22Rv1 (cell line): ENCODE measurements around the gene TRIM63.

ENCODE experiments used
- ZFX ChIP-seq: fragments of 450-650 bp; IDR thresholded peaks from 2 replicates; pipeline ENCODE4 v1.6.1; 2017; ENCODE audit warnings: antibody characterized with exemption, borderline replicate concordance
- TF ChIP-seq, protein P1 (sequence below): fragments of 450-650 bp; IDR thresholded peaks from 2 replicates; pipeline ENCODE4 v1.5.1; 2017; ENCODE audit warnings: mild to moderate bottlenecking

DNA sequence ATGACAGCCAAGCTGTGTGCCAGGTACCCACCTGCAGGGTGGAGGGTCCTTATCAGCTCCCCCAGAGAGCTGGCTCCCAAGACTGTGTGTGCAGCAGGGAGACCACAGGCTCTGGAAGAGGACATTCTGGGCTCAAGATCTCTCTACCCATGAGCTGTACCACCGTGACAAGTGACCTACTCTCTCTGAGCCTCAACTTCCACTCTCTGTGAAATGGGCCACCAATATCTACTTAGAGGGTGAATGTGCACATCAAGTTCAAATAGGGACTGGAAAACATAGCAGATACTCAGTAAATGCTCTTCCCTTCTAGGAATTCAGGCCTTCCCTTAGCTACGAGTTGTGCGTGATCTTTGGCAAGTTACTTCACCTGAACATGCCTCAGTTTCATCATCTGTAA is 23.0 kb downstream of the TRIM63 start:
- TF ChIP-seq, protein P1, sequence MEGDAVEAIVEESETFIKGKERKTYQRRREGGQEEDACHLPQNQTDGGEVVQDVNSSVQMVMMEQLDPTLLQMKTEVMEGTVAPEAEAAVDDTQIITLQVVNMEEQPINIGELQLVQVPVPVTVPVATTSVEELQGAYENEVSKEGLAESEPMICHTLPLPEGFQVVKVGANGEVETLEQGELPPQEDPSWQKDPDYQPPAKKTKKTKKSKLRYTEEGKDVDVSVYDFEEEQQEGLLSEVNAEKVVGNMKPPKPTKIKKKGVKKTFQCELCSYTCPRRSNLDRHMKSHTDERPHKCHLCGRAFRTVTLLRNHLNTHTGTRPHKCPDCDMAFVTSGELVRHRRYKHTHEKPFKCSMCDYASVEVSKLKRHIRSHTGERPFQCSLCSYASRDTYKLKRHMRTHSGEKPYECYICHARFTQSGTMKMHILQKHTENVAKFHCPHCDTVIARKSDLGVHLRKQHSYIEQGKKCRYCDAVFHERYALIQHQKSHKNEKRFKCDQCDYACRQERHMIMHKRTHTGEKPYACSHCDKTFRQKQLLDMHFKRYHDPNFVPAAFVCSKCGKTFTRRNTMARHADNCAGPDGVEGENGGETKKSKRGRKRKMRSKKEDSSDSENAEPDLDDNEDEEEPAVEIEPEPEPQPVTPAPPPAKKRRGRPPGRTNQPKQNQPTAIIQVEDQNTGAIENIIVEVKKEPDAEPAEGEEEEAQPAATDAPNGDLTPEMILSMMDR: no peak
- no peak for TF ChIP-seq ZFX
